BLaER1 treated with 17β-estradiol and CSF1 and Interleukin-3, amounts not matched to agents 10 nM and 100 nM (cell line): ENCODE measurements around the gene PLK3.

Experiments used
- H3K27ac ChIP-seq, 11 experiments: shearing (Covaris generic); formaldehyde crosslinking; 2 replicates each; pipeline ENCODE4 v1.8.1; 2022
- H3K27me3 ChIP-seq, 11 experiments: shearing (Covaris generic); formaldehyde crosslinking; 2 replicates each; pipeline ENCODE4 v1.8.1; 2022
- H3K36me3 ChIP-seq, 11 experiments: shearing (Covaris generic); formaldehyde crosslinking; 2 replicates each; pipeline ENCODE4 v1.8.1; 2022
- H3K4me1 ChIP-seq, 10 experiments: shearing (Covaris generic); formaldehyde crosslinking; 2 replicates each; pipeline ENCODE4 v1.8.1; 2022
- H3K4me2 ChIP-seq, 11 experiments: shearing (Covaris generic); formaldehyde crosslinking; 2 replicates each; pipeline ENCODE4 v1.8.1; 2022
- H3K4me3 ChIP-seq, 10 experiments: shearing (Covaris generic); formaldehyde crosslinking; 2 replicates each; pipeline ENCODE4 v1.8.1; 2022
- H3K9ac ChIP-seq, 11 experiments: shearing (Covaris generic); formaldehyde crosslinking; 2 replicates each; pipeline ENCODE4 v1.8.1; 2022
- H3K9me3 ChIP-seq, 11 experiments: shearing (Covaris generic); formaldehyde crosslinking; replicated peaks in 1 of 11; 2 replicates each; pipeline ENCODE4 v1.8.1; 2022
- H4K20me1 ChIP-seq, 11 experiments: shearing (Covaris generic); formaldehyde crosslinking; 2 replicates each; pipeline ENCODE4 v1.8.1; 2022
- Cebpa-rat ChIP-seq, 11 experiments: shearing (Covaris generic); IDR thresholded peaks; 2 replicates each; pipeline ENCODE4 v1.8.1; 2022

PLK3 gene

GRCh38 chr1:44777547-44777946, 22.6 kb upstream of the PLK3 start:
- peaks cover 59 to 67% (median 65%) of the 10 kb centered on the region in 11 experiments for H3K36me3 ChIP-seq
- H3K4me3 ChIP-seq: peak overlapping the region; percentile 81 to 97 (median 86)
- H3K9me3 ChIP-seq: no peaks in the 10 kb centered on the region; a peak in 1 of 22 replicates
- peak overlapping the region; percentile 93 to 99 (median 97) for H3K4me2 ChIP-seq
- TF ChIP-seq Cebpa-rat (IDR thresholded peaks at IDR 0.05): no peak
- peak overlapping the region; percentile 89 to 99 (median 96) for H3K9ac ChIP-seq
- peaks cover 51 to 69% (median 61%) of the 10 kb centered on the region in 11 experiments for H4K20me1 ChIP-seq
- H3K27me3 ChIP-seq: no peaks in the 10 kb centered on the region
- H3K4me1 ChIP-seq: peaks cover 45 to 63% (median 54%) of the 10 kb centered on the region in 10 experiments
- H3K27ac ChIP-seq: peak overlapping the region in 9 of 11 experiments; percentile 93 to 99 (median 97); a peak in 15 of 22 replicates

- Histone ChIP-seq H3K4me1 (peaks cover 50 to 68% (median 59%) of the 10 kb centered on the region in 10 experiments), H3K4me3 (peak overlapping the region; percentile 81 to 97 (median 86)), H3K36me3 (peaks cover 59 to 68% (median 65%) of the 10 kb centered on the region in 11 experiments), H3K27ac (peak overlapping the region in 8 of 11 experiments; percentile 93 to 99 (median 97); a peak in 12 of 22 replicates), H3K4me2 (peak overlapping the region; percentile 93 to 99 (median 97)), H4K20me1 (peaks cover 51 to 75% (median 61%) of the 10 kb centered on the region in 11 experiments), H3K9ac (peak overlapping the region; percentile 89 to 99 (median 96)), H3K9me3 (no peaks in the 10 kb centered on the region; a peak in 1 of 22 replicates), H3K27me3 (no peaks in the 10 kb centered on the region)
- no peak for TF ChIP-seq Cebpa-rat (IDR thresholded peaks at IDR 0.05)
Observed at GRCh38 chr1:44777969-44778635, 22.1 kb upstream of the PLK3 start.

- H3K4me1 ChIP-seq: peaks cover 58 to 77% (median 67%) of the 10 kb centered on the region in 10 experiments
- peak overlapping the region in 9 of 10 experiments; percentile 81 to 97 (median 87); a peak in 15 of 20 replicates for H3K4me3 ChIP-seq
- no peaks in the 10 kb centered on the region for H3K27me3 ChIP-seq
- peak overlapping the region; percentile 93 to 99 (median 97) for H3K4me2 ChIP-seq
- H3K27ac ChIP-seq: no peak overlapping the region
- H4K20me1 ChIP-seq: peaks cover 51 to 75% (median 61%) of the 10 kb centered on the region in 11 experiments
- no peak for TF ChIP-seq Cebpa-rat (IDR thresholded peaks at IDR 0.05)
- peak overlapping the region; percentile 54 to 99 (median 96); a peak in 16 of 22 replicates for H3K9ac ChIP-seq
- H3K36me3 ChIP-seq: peaks cover 59 to 68% (median 65%) of the 10 kb centered on the region in 11 experiments
- no peaks in the 10 kb centered on the region; a peak in 1 of 22 replicates for H3K9me3 ChIP-seq
Observed at GRCh38 chr1:44778705-44779576, 21.2 kb upstream of the PLK3 start.

- Histone ChIP-seq H4K20me1 (peaks cover 51 to 75% (median 61%) of the 10 kb centered on the region in 11 experiments), H3K9ac (no peak overlapping the region), H3K27ac (no peak overlapping the region), H3K27me3 (no peaks in the 10 kb centered on the region; a peak in 1 of 22 replicates), H3K4me3 (no peak overlapping the region), H3K9me3 (no peaks in the 10 kb centered on the region; a peak in 1 of 22 replicates), H3K36me3 (peaks cover 59 to 68% (median 65%) of the 10 kb centered on the region in 11 experiments), H3K4me2 (peak overlapping the region in 3 of 11 experiments; percentile 0 to 97 (median 7); a peak in 1 of 22 replicates), H3K4me1 (peaks cover 67 to 85% (median 76%) of the 10 kb centered on the region in 10 experiments)
- no peak for TF ChIP-seq Cebpa-rat (IDR thresholded peaks at IDR 0.05)
Observed at GRCh38 chr1:44780583-44781121, 19.5 kb upstream of the PLK3 start.

GRCh38 chr1:44783697-44784093, 16.5 kb upstream of the PLK3 start:
- Histone ChIP-seq H3K4me3 (peak overlapping the region; percentile 41 to 68 (median 52)), H3K36me3 (peaks cover 32 to 40% (median 37%) of the 10 kb centered on the region in 11 experiments), H4K20me1 (peaks cover 21 to 45% (median 33%) of the 10 kb centered on the region in 11 experiments), H3K4me1 (peaks cover 52 to 76% (median 66%) of the 10 kb centered on the region in 10 experiments), H3K9me3 (no peaks in the 10 kb centered on the region), H3K4me2 (peak overlapping the region; percentile 76 to 99 (median 92)), H3K9ac (peak overlapping the region; percentile 59 to 79 (median 73); a peak in 21 of 22 replicates), H3K27me3 (no peaks in the 10 kb centered on the region; a peak in 2 of 22 replicates), H3K27ac (peak overlapping the region; percentile 14 to 72 (median 43); a peak in 17 of 22 replicates)
- TF ChIP-seq Cebpa-rat (IDR thresholded peaks at IDR 0.05): no peak

GRCh38 chr1:44784094-44785028, 15.8 kb upstream of the PLK3 start:
- Histone ChIP-seq H3K4me3 (peak overlapping the region; percentile 41 to 68 (median 52)), H3K27me3 (no peaks in the 10 kb centered on the region; a peak in 2 of 22 replicates), H4K20me1 (peaks cover 14 to 38% (median 26%) of the 10 kb centered on the region in 11 experiments; a peak in 21 of 22 replicates), H3K27ac (peak overlapping the region; percentile 14 to 72 (median 43); a peak in 18 of 22 replicates), H3K36me3 (peaks cover 26 to 33% (median 31%) of the 10 kb centered on the region in 11 experiments), H3K4me1 (peaks cover 46 to 69% (median 61%) of the 10 kb centered on the region in 10 experiments), H3K9me3 (no peaks in the 10 kb centered on the region), H3K9ac (peak overlapping the region; percentile 59 to 79 (median 73)), H3K4me2 (peak overlapping the region; percentile 76 to 99 (median 92))
- no peak for TF ChIP-seq Cebpa-rat (IDR thresholded peaks at IDR 0.05)

- H3K36me3 ChIP-seq: peaks cover 19 to 27% (median 24%) of the 10 kb centered on the region in 11 experiments
- no peaks in the 10 kb centered on the region; a peak in 2 of 22 replicates for H3K27me3 ChIP-seq
- H3K9me3 ChIP-seq: no peaks in the 10 kb centered on the region
- H3K4me2 ChIP-seq: peak overlapping the region; percentile 76 to 99 (median 92)
- H3K4me3 ChIP-seq: peak overlapping the region in 4 of 10 experiments; percentile 2 to 47 (median 40); a peak in 5 of 20 replicates
- no peak for TF ChIP-seq Cebpa-rat (IDR thresholded peaks at IDR 0.05)
- H4K20me1 ChIP-seq: peaks cover 8 to 32% (median 20%) of the 10 kb centered on the region in 11 experiments; a peak in 20 of 22 replicates
- H3K27ac ChIP-seq: peak overlapping the region in 3 of 11 experiments; percentile 28 to 66 (median 64); a peak in 4 of 22 replicates
- peak overlapping the region in 6 of 11 experiments; percentile 66 to 79 (median 74); a peak in 12 of 22 replicates for H3K9ac ChIP-seq
- peaks cover 39 to 63% (median 59%) of the 10 kb centered on the region in 10 experiments for H3K4me1 ChIP-seq
Observed at GRCh38 chr1:44785029-44785380, 15.2 kb upstream of the PLK3 start.
